Mononuclear cell (primary cell): Measurements from ENCODE around the gene NOL3. TPM values are rescaled to one million over a fixed set of nuclear protein-coding genes. Genes with fewer than 3 reads are reported as not detected.

Experiments
- H3K27me3 ChIP-seq: 2 replicates; pipeline ENCODE4 v1.6.0; 2011; ENCODE audit warnings: low read length, control low read depth; ENCODE audit not compliant: insufficient read depth
- H3K4me1 ChIP-seq: 2 replicates; pipeline ENCODE4 v1.5.1; 2011; ENCODE audit warnings: mild to moderate bottlenecking, low read length, control low read depth; ENCODE audit not compliant: insufficient read depth
- H3K4me3 ChIP-seq: 2 replicates; pipeline ENCODE4 v1.5.1; 2011; ENCODE audit warnings: mild to moderate bottlenecking, low read length, moderate library complexity
- H3K9me3 ChIP-seq: 2 replicates; pipeline ENCODE4 v1.5.1; 2011; ENCODE audit warnings: low read depth, mild to moderate bottlenecking, control low read depth, low read length
- total RNA-seq: library from RNA; depleted of rRNA; stranded (reverse); fragments of >200 nt; gene quantifications from one replicate; pipeline ENCODE4 v1.2.3, GENCODE V29; 2012

NOL3 gene
- total RNA-seq, 1 donor = 0.73 TPM

- peaks cover 76% of the 10 kb centered on the region for H3K4me1 ChIP-seq
- no peaks in the 10 kb centered on the region for H3K9me3 ChIP-seq
- H3K27me3 ChIP-seq = peaks cover 60% of the 10 kb centered on the region
- H3K4me3 ChIP-seq = no peak overlapping the region
Observed at GRCh38 chr16:67162506-67163163, 7.7 kb upstream of the NOL3 start.

- Histone ChIP-seq H3K4me3 (no peak overlapping the region), H3K27me3 (peaks cover 68% of the 10 kb centered on the region), H3K9me3 (no peaks in the 10 kb centered on the region), H3K4me1 (peaks cover 68% of the 10 kb centered on the region)
Observed at GRCh38 chr16:67163164-67163998, 7.0 kb upstream of the NOL3 start.

- peaks cover 62% of the 10 kb centered on the region for H3K4me1 ChIP-seq
- H3K9me3 ChIP-seq = no peaks in the 10 kb centered on the region
- no peak overlapping the region for H3K4me3 ChIP-seq
- H3K27me3 ChIP-seq = peaks cover 75% of the 10 kb centered on the region
Observed at GRCh38 chr16:67163999-67164558, 6.3 kb upstream of the NOL3 start.

- no peaks in the 10 kb centered on the region for H3K9me3 ChIP-seq
- H3K4me1 ChIP-seq = peaks cover 64% of the 10 kb centered on the region
- H3K4me3 ChIP-seq = no peak within 1 kb of the TSS
- H3K27me3 ChIP-seq = peaks cover 80% of the 10 kb centered on the region
Observed at GRCh38 chr16:67164599-67165061, 5.7 kb upstream of the NOL3 start, which contains the start of gene HSF4. TSS of gene HSF4 (plus strand) at chr16:67164745. CDS start at chr16:67164812, 67 bp downstream.

- Histone ChIP-seq H3K4me1 (peaks cover 65% of the 10 kb centered on the region), H3K9me3 (no peaks in the 10 kb centered on the region), H3K27me3 (peaks cover 84% of the 10 kb centered on the region), H3K4me3 (no peak overlapping the region)
Observed at GRCh38 chr16:67165121-67166078, 4.9 kb upstream of the NOL3 start.

GRCh38 chr16:67166110-67166547 is 4.2 kb upstream of the NOL3 start:
- H3K9me3 ChIP-seq = no peaks in the 10 kb centered on the region
- peaks cover 89% of the 10 kb centered on the region for H3K27me3 ChIP-seq
- H3K4me3 ChIP-seq = no peak overlapping the region
- peaks cover 62% of the 10 kb centered on the region for H3K4me1 ChIP-seq

GRCh38 chr16:67166598-67167168 is 3.7 kb upstream of the NOL3 start:
- Histone ChIP-seq H3K4me3 (no peak overlapping the region), H3K27me3 (peaks cover 88% of the 10 kb centered on the region), H3K9me3 (no peaks in the 10 kb centered on the region), H3K4me1 (peaks cover 62% of the 10 kb centered on the region)

GRCh38 chr16:67167588-67167987 is 2.8 kb upstream of the NOL3 start:
- Histone ChIP-seq H3K4me1 (peaks cover 61% of the 10 kb centered on the region), H3K27me3 (peaks cover 80% of the 10 kb centered on the region)

GRCh38 chr16:67169011-67169451 is 1.3 kb upstream of the NOL3 start:
- Histone ChIP-seq H3K4me3 (no peak overlapping the region), H3K9me3 (no peaks in the 10 kb centered on the region), H3K4me1 (peaks cover 61% of the 10 kb centered on the region), H3K27me3 (peaks cover 73% of the 10 kb centered on the region)

More at GRCh38 chr16:67167588-67167987, 2.8 kb upstream of the NOL3 start:
- no peaks in the 10 kb centered on the region for H3K9me3 ChIP-seq
- no peak overlapping the region for H3K4me3 ChIP-seq

- Histone ChIP-seq H3K4me1 (peaks cover 61% of the 10 kb centered on the region), H3K27me3 (peaks cover 73% of the 10 kb centered on the region), H3K4me3 (no peak overlapping the region), H3K9me3 (no peaks in the 10 kb centered on the region)
Observed at GRCh38 chr16:67169642-67170167, 633 bp upstream of the NOL3 start.

- Histone ChIP-seq H3K4me1 (peaks cover 54% of the 10 kb centered on the region), H3K27me3 (peaks cover 68% of the 10 kb centered on the region), H3K4me3 (no peak overlapping the region), H3K9me3 (no peaks in the 10 kb centered on the region)
Observed at GRCh38 chr16:67170949-67171649, 761 bp downstream of the NOL3 start.

GRCh38 chr16:67173323-67173722 is 3.0 kb downstream of the NOL3 start:
- Histone ChIP-seq H3K27me3 (peaks cover 51% of the 10 kb centered on the region), H3K4me3 (no peak overlapping the region), H3K4me1 (peaks cover 59% of the 10 kb centered on the region)

More at GRCh38 chr16:67173323-67173722, 3.0 kb downstream of the NOL3 start:
- no peaks in the 10 kb centered on the region for H3K9me3 ChIP-seq
